ENCODE results near the gene KRTAP10-2.
"Not testable (repeated sequence)": the region's sequence is repeated elsewhere in the genome, so short reads cannot be mapped to it uniquely, and the experiment has no call there.

GRCh38 chr21:44601091-44601490 lies 49.8 kb upstream of the KRTAP10-2 start:
- TF ChIP-seq CTCF, POLR2A, POLR2AphosphoS5 (IDR thresholded peaks at IDR 0.05): not testable (repeated sequence)

Measured in breast epithelium (tissue), 3 donors.